ENCODE results near the gene SFT2D1.

The SFT2D1 gene

GRCh38 chr6:166381381-166381732 lies 39.0 kb upstream of the SFT2D1 start:
- Histone ChIP-seq H3K36me3 (ENCODE audit: low read length) (no peaks in the 10 kb centered on the region), H3K9me3 (ENCODE audit: insufficient read depth, low read length) (no peaks in the 10 kb centered on the region), H2AFZ (ENCODE audit: low read depth, low read length, severe bottlenecking) (peak overlapping the region; percentile 78), H3K4me2 (ENCODE audit: low read depth, low read length, poor library complexity, severe bottlenecking) (peak overlapping the region; percentile 81), H3K4me3 (ENCODE audit: insufficient read depth, low read length, poor library complexity, severe bottlenecking) (peak overlapping the region; percentile 96), H3K79me2 (ENCODE audit: insufficient read depth, low read length) (no peaks in the 10 kb centered on the region), H3F3A (ENCODE audit: insufficient read depth) (no peaks in the 10 kb centered on the region; the same call in 1 of the 2 replicates), H3K9me2 (replicated peaks; ENCODE audit: insufficient read depth, low read length) (no peaks in the 10 kb centered on the region), H3K27me3 (ENCODE audit: low read length) (no peaks in the 10 kb centered on the region), H4K20me1 (ENCODE audit: low read depth, low read length) (no peaks in the 10 kb centered on the region), H3K27ac (ENCODE audit: low read depth, low read length) (0 out of 2 replicates have a peak overlapping the region, but pooled peaks have one; percentile 13), H3K9ac (ENCODE audit: low read length) (peak overlapping the region; percentile 76)
- TF ChIP-seq CTCF (IDR thresholded peaks at IDR 0.05; ENCODE audit: insufficient read depth, low read length, poor library complexity, severe bottlenecking) (no peak), EZH2phosphoT487 (conservative IDR thresholded peaks at IDR 0.05; ENCODE audit: low read length) (no peak)

- no peaks in the 10 kb centered on the region for H3K27me3 ChIP-seq (ENCODE audit: low read length)
- no peaks in the 10 kb centered on the region for H3K9me3 ChIP-seq (ENCODE audit: insufficient read depth, low read length)
- no peaks in the 10 kb centered on the region for H3K79me2 ChIP-seq (ENCODE audit: insufficient read depth, low read length)
- H3F3A ChIP-seq (ENCODE audit: insufficient read depth): no peaks in the 10 kb centered on the region; the same call in 1 of the 2 replicates
- no peak overlapping the region for H3K4me3 ChIP-seq (ENCODE audit: insufficient read depth, low read length, poor library complexity, severe bottlenecking)
- no peak overlapping the region for H3K4me2 ChIP-seq (ENCODE audit: low read depth, low read length, poor library complexity, severe bottlenecking)
- TF ChIP-seq EZH2phosphoT487 (conservative IDR thresholded peaks at IDR 0.05; ENCODE audit: low read length): no peak
- TF ChIP-seq CTCF (IDR thresholded peaks at IDR 0.05; ENCODE audit: insufficient read depth, low read length, poor library complexity, severe bottlenecking): no peak
- no peak overlapping the region for H3K9ac ChIP-seq (ENCODE audit: low read length)
- H3K27ac ChIP-seq (ENCODE audit: low read depth, low read length): no peak overlapping the region
- no peaks in the 10 kb centered on the region for H4K20me1 ChIP-seq (ENCODE audit: low read depth, low read length)
- no peaks in the 10 kb centered on the region for H3K9me2 ChIP-seq (replicated peaks; ENCODE audit: insufficient read depth, low read length)
- no peak overlapping the region for H2AFZ ChIP-seq (ENCODE audit: low read depth, low read length, severe bottlenecking)
- H3K36me3 ChIP-seq (ENCODE audit: low read length): no peaks in the 10 kb centered on the region
These were observed 37.5 kb upstream of the SFT2D1 start for GRCh38 chr6:166379800-166380199.

GRCh38 chr6:166379103-166379586 lies 36.8 kb upstream of the SFT2D1 start:
- TF ChIP-seq CTCF (IDR thresholded peaks at IDR 0.05; ENCODE audit: insufficient read depth, low read length, poor library complexity, severe bottlenecking) (no peak), EZH2phosphoT487 (conservative IDR thresholded peaks at IDR 0.05; ENCODE audit: low read length) (no peak)
- no peaks in the 10 kb centered on the region for H4K20me1 ChIP-seq (ENCODE audit: low read depth, low read length)
- no peaks in the 10 kb centered on the region for H3K9me3 ChIP-seq (ENCODE audit: insufficient read depth, low read length)
- no peak overlapping the region for H3K4me2 ChIP-seq (ENCODE audit: low read depth, low read length, poor library complexity, severe bottlenecking)
- H3K27me3 ChIP-seq (ENCODE audit: low read length): no peaks in the 10 kb centered on the region
- H3K9me2 ChIP-seq (replicated peaks; ENCODE audit: insufficient read depth, low read length): no peaks in the 10 kb centered on the region
- H3K4me3 ChIP-seq (ENCODE audit: insufficient read depth, low read length, poor library complexity, severe bottlenecking): no peak overlapping the region
- H2AFZ ChIP-seq (ENCODE audit: low read depth, low read length, severe bottlenecking): no peak overlapping the region
- H3K9ac ChIP-seq (ENCODE audit: low read length): no peak overlapping the region
- H3F3A ChIP-seq (ENCODE audit: insufficient read depth): no peaks in the 10 kb centered on the region; the same call in 1 of the 2 replicates
- no peaks in the 10 kb centered on the region for H3K79me2 ChIP-seq (ENCODE audit: insufficient read depth, low read length)
- no peaks in the 10 kb centered on the region for H3K36me3 ChIP-seq (ENCODE audit: low read length)
- no peak overlapping the region for H3K27ac ChIP-seq (ENCODE audit: low read depth, low read length)
